Right lobe of liver (tissue), 6 donors: Measurements from ENCODE around the gene ENTPD7. TPM values are rescaled to one million over a fixed set of nuclear protein-coding genes. Genes with fewer than 3 reads are reported as not detected.

Experiments
- ATAC-seq, 4 donors: fragments of 200-7000 bp; cut with Tn5 transposase; one replicate each; pipeline ENCODE4 v1.9.1; 2020; ENCODE audit warnings: mild to moderate bottlenecking in 4 of 4, moderate library complexity in 4 of 4
- DNase-seq, 3 donors: peaks; one replicate each; pipeline ENCODE4 v3.0.0-alpha.2; 2020
- H3K27ac ChIP-seq, 3 donors: fragments of 200-600 bp; one replicate each; pipeline ENCODE4 v1.8.0; 2022
- H3K27me3 ChIP-seq, 2 donors: fragments of 200-600 bp; one replicate each; pipeline ENCODE4 v1.8.0; 2022
- H3K36me3 ChIP-seq, 4 donors: fragments of 200-600 bp; sonication (generic) in 1 of 4; one replicate each; pipeline versions ENCODE4 v1.5.1 to v1.8.0; 2017 to 2022; ENCODE audit warnings: control low read depth in 1 of 4
- H3K4me1 ChIP-seq, 4 donors: fragments of 200-600 bp; sonication (generic) in 1 of 4; one replicate each; pipeline versions ENCODE4 v1.5.1 to v1.8.0; 2017 to 2022; ENCODE audit warnings: control low read depth in 1 of 4
- H3K4me3 ChIP-seq, 3 donors: fragments of 200-600 bp; one replicate each; pipeline ENCODE4 v1.8.0; 2022
- H3K9me3 ChIP-seq, 4 donors: fragments of 200-600 bp; sonication (generic) in 1 of 4; one replicate each; pipeline versions ENCODE4 v1.5.1 to v1.8.0; 2017 to 2022; ENCODE audit warnings: control low read depth in 1 of 4
- CTCF ChIP-seq, 4 donors: fragments of 200-600 bp in 3 of 4; fragments of 450-650 bp in 1 of 4; IDR thresholded peaks; one replicate each; pipeline versions ENCODE4 v1.5.1 to v1.8.0; 2016 to 2022; ENCODE audit warnings: antibody characterized with exemption in 4 of 4, mild to moderate bottlenecking in 2 of 4
- POLR2A ChIP-seq: fragments of 450-650 bp; IDR thresholded peaks from one replicate; pipeline ENCODE4 v1.6.1; 2017; ENCODE audit warnings: antibody characterized with exemption, mild to moderate bottlenecking
- WGBS: methylation state at CpG from one replicate; pipeline ENCODE4 v1.1.6; 2018; ENCODE audit warnings: low coverage, low lambda C conversion rate; ENCODE audit not compliant: insufficient coverage; ENCODE audit errors: missing lambda C conversion rate; 5-methylcytosine and 5-hydroxymethylcytosine counted together
- intact Hi-C, 2 donors: fragments of 100-400 bp; cut with DNase I; formaldehyde crosslinking; loops; one replicate each; pipeline versions ENCODE4 v1.11.2 to v1.14.1; 2022
- total RNA-seq, 6 experiments: library from RNA; depleted of rRNA in 2 of 6; stranded (reverse); fragments of >200 nt in 2 of 6; fragmentation: NEBNext Ultra II Directional in 3 of 6; extraction: Animal tissue kit (Norgen Biotek cat#: 25700) in 3 of 6; gene quantifications; one replicate each; pipeline versions ENCODE4 v1.1.0 to v1.2.4, GENCODE V29; 2016 to 2023
- donor health status: DM: no; HTN: yes; CAD: no.
- donor health status: DM: no; HTN: no; CAD: no.
- donor health status: DM: no; HTN: no; CAD: no.
- donor health status: DM: no; HTN: yes; CAD: no.
- donor health status: DM: no; HTN: yes; CAD: no.

The ENTPD7 gene
- total RNA-seq, 6 experiments from 2014 or later, result 7.5 to 16.5 (median 10.8) TPM

DNA sequence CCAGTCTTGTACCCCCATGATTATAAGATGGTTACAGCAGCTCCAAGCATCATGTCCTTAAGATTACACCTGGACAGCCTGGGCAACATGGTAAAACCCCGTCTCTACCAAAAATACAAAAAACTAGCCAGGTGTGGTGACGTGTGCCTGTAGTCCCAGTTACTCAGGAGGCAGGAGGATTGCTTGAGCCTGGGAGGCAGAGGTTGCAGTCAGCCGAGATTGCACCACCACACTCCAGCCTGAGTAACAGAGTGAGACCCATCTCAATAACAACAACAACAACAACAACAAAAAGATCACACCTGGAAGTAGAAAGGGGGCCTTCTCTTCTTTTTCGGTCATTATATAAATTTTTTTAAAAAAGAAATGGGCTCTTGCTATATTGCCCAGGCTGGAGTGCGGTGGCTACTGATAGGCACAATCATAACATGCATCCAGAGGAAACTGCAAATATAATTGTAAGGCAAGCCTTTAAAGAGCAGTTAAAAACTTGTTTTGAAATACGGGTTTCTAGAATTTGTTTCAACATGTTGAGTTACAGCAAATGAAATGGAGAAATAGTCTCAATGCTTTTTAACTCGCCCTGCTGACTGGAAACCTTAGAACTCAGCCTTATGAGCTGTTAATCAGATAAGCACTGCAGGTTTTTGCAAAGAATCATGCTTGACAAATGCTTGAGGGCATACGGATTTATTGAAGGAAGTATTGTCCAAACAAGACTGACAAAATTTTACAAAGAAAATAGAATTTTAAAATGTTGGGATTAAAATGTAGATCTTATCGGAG lies 4.7 kb upstream of the ENTPD7 start:
- no peak overlapping the region for H3K4me3 ChIP-seq
- ATAC-seq, result no peak
- 86% methylated on average over 9 of the region's 9 CpGs for WGBS
- no peak overlapping the region for H3K27ac ChIP-seq
- no peak for DNase-seq
- H3K9me3 ChIP-seq, result no peaks in the 10 kb centered on the region
- H3K27me3 ChIP-seq, result no peaks in the 10 kb centered on the region
- H3K4me1 ChIP-seq, result no peaks in the 10 kb centered on the region
- H3K36me3 ChIP-seq, result no peaks in the 10 kb centered on the region
- intact Hi-C loops, result no loop called here
- no peak for TF ChIP-seq CTCF (IDR thresholded peaks at IDR 0.05)
- TF ChIP-seq POLR2A, result no peak

DNA sequence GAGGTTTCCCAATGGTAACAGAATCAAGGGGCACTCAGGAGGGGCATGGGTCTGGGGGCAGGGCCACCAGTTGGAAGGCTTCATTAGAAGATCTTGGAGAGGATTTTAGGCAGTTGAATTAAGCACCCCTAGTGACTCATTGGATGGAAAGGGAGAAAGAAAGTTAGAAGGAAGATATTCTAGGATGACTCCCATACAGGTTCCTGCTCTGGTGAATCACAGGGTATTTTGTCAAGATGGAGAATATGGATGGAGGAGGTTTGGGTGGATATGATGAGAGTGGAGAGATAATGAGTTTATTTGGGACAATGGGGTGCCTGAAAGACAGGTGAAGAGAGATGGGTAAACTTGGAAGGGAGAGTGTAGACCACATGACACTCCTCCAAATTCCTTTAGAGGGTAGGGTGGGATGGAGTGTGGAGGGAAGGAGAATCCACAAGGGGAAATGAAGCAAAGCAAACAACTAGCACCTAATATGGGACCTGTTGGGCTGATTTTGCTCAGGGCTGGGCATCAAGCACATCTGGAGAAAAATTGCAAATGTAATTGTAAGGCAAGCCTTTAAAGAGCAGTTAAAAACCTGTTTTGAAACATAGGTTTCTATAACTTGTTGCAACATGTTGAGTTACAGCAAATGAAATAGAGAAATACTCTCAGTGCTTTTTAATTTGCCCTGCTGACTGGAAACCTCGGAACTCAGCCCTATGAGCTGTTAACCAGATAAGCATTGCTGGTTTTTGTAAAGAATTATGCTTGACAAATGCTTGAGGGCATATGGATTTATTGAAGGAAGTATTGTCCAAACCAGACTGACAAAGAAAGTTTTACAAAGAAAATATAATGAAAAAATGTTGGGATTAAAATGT lies 2.9 kb upstream of the ENTPD7 start:
- Histone ChIP-seq H3K4me1 (no peaks in the 10 kb centered on the region), H3K9me3 (no peaks in the 10 kb centered on the region), H3K27ac (no peak overlapping the region), H3K4me3 (no peak overlapping the region), H3K36me3 (peaks cover 0 to 2% (median 0%) of the 10 kb centered on the region in 4 donors), H3K27me3 (no peaks in the 10 kb centered on the region)
- intact Hi-C loops, result no loop called here
- 0% methylated on average over 1 of the region's 1 CpG for WGBS
- DNase-seq (no peak), ATAC-seq (no peak)
- no peak for TF ChIP-seq POLR2A
- no peak for TF ChIP-seq CTCF (IDR thresholded peaks at IDR 0.05)

GRCh38 chr10:99658622-99659030 lies 683 bp upstream of the ENTPD7 start:
- TF ChIP-seq POLR2A (no peak), CTCF (IDR thresholded peaks at IDR 0.05) (no peak)
- Histone ChIP-seq H3K4me3 (peak overlapping the region; percentile 82 to 94 (median 93)), H3K36me3 (peaks cover 0 to 4% (median 0%) of the 10 kb centered on the region in 4 donors), H3K27me3 (no peaks in the 10 kb centered on the region), H3K9me3 (no peaks in the 10 kb centered on the region), H3K27ac (peak overlapping the region in 2 of 3 donors; percentile 54 to 61), H3K4me1 (no peaks in the 10 kb centered on the region)
- ATAC-seq (peak; percentile 22 to 56 (median 34)), DNase-seq (peak; percentile 66 to 84 (median 72))
- 2% methylated on average over 23 of the region's 24 CpGs for WGBS
- intact Hi-C loops, result no loop called here

- 3% methylated on average over 10 of the region's 10 CpGs for WGBS
- no peaks in the 10 kb centered on the region for H3K9me3 ChIP-seq
- intact Hi-C loops, result no loop called here
- TF ChIP-seq CTCF (IDR thresholded peaks at IDR 0.05) (no peak), POLR2A (no peak)
- no peaks in the 10 kb centered on the region for H3K4me1 ChIP-seq
- H3K4me3 ChIP-seq, result peak overlapping the region; percentile 82 to 94 (median 93)
- peak overlapping the region in 1 of 3 donors; percentile 34 for H3K27ac ChIP-seq
- peaks cover 0 to 4% (median 0%) of the 10 kb centered on the region in 4 donors for H3K36me3 ChIP-seq
- ATAC-seq (peak in 3 of 4 donors; percentile 7 to 39 (median 7)), DNase-seq (peak in 1 of 3 donors; percentile 27)
- H3K27me3 ChIP-seq, result no peaks in the 10 kb centered on the region
These were observed 608 bp downstream of the ENTPD7 start for GRCh38 chr10:99659868-99660366.
